ENCODE measurements around the gene TRPM3.

DNA sequence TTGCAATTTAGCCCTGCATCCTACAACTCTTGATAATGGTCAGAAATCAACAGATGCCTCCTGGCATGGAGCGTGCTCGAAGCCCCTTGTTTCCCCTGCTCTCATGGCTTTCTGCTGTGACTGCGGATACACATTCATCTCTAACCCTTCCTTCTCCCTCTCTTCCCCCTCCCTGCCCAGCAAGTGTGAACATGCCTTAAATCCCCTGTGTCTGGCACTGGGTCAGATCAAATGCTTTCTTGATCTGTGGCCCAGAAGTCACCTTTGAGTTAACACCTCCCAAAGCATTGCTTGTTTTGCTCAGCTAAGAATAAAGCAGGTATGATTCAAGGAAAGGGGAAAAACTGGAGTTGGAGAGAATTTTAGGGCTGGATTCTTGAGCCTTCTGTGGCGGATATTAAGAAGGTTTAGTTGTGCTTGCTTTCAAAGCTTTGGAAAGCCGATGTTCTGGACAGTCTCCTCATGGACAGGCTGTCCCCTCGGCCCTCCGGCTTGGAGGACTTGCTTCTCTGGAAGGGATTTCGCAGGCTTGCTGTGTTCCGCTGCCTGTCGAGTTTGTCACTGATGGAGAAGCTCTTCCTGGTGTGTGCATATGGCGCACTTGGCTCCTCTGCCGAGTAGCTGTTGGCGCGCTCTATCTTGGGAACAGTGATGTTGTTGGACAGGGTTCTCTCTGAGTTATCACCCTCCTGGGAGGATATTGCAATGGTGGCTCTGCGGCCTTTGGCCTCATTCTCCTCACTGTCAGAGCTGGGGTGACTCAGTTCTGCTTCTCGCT is 585.7 kb downstream of the TRPM3 start:
- TF ChIP-seq HCFC1 (IDR thresholded peaks at IDR 0.05; ENCODE audit: low read depth, low read length) (no peak), FOXK1 (CRISPR knock-in tag; IDR thresholded peaks at IDR 0.05; ENCODE audit: borderline replicate concordance, low read depth) (no peak), ZNF383 (CRISPR knock-in tag; IDR thresholded peaks at IDR 0.05; ENCODE audit: borderline replicate concordance) (no peak), SP1 (IDR thresholded peaks at IDR 0.05) (no peak), SP1 (CRISPR knock-in tag; IDR thresholded peaks at IDR 0.05) (no peak), POLR2A (IDR thresholded peaks at IDR 0.05; ENCODE audit: insufficient read depth in 1 of 2, low read depth in 2 of 2, low read length in 2 of 2) (no peak), HOXA3 (CRISPR knock-in tag; IDR thresholded peaks at IDR 0.05) (no peak)

Measured in HepG2 (cell line).